SK-N-SH (cell line): ENCODE measurements around the gene MYO9A. TPM values are rescaled to one million over a fixed set of nuclear protein-coding genes. Genes with fewer than 3 reads are reported as not detected.

ENCODE experiments used
- CTCF ChIA-PET: fragments of 300-600, 350-600 bp; formaldehyde crosslinking; extraction: SDS; loops from one replicate; lab custom pipeline; 2021; lab: Yijun Ruan, JAX
- POLR2A ChIA-PET: fragments of 350-600 bp; sonication (Branson Sonifier 250); formaldehyde crosslinking; extraction: SDS; loops from one replicate; lab custom pipeline; 2020; ENCODE audit warnings: antibody characterized with exemption, inconsistent platforms; lab: Yijun Ruan, JAX
- DNase-seq: peaks from one replicate; pipeline ENCODE4 v3.0.0; 2012
- H2AFZ ChIP-seq: fragments of 200-600 bp; sonication (generic); 2 replicates; pipeline ENCODE4 v1.8.1; 2016; ENCODE audit warnings: antibody characterized with exemption, mild to moderate bottlenecking, low read depth
- H3F3A ChIP-seq: fragments of 200-600 bp; sonication (generic); replicated peaks from 2 replicates; pipeline ENCODE3; 2016; ENCODE audit warnings: antibody characterized with exemption, mild to moderate bottlenecking; ENCODE audit not compliant: insufficient read depth
- H3K27ac ChIP-seq, 2 experiments: fragments of 200-500 bp in 1 of 2; fragments of 200-600 bp in 1 of 2; sonication (Bioruptor generic) in 1 of 2; sonication (generic), shearing (Covaris generic) in 1 of 2; 2 replicates each; pipeline versions ENCODE4 v1.5.1 to v1.6.1; 2014 to 2016; ENCODE audit warnings: low read depth in 2 of 2, inconsistent platforms in 1 of 2, low read length in 1 of 2, mild to moderate bottlenecking in 1 of 2, mixed read lengths in 1 of 2
- H3K27me3 ChIP-seq: fragments of 200-600 bp; sonication (generic), shearing (Covaris generic); 2 replicates; pipeline ENCODE4 v1.6.1; 2016; ENCODE audit warnings: mixed run types; ENCODE audit not compliant: insufficient read depth
- H3K36me3 ChIP-seq, 2 experiments: fragments of 200-500 bp in 1 of 2; fragments of 200-600 bp in 1 of 2; sonication (Bioruptor generic) in 1 of 2; sonication (generic) in 1 of 2; replicated peaks in 1 of 2; 2 replicates each; pipeline versions ENCODE3 to v1.5.1; 2014 to 2016; ENCODE audit warnings: low read length in 1 of 2, mild to moderate bottlenecking in 1 of 2; ENCODE audit not compliant: insufficient read depth in 2 of 2, control insufficient read depth in 1 of 2
- H3K4me1 ChIP-seq, 2 experiments: fragments of 200-500 bp in 1 of 2; fragments of 200-600 bp in 1 of 2; sonication (Bioruptor generic) in 1 of 2; sonication (generic), shearing (Covaris generic) in 1 of 2; 2 replicates each; pipeline versions ENCODE4 v1.5.1 to v1.6.1; 2014 to 2016; ENCODE audit warnings: low read depth in 1 of 2, low read length in 1 of 2, mixed run types in 1 of 2; ENCODE audit not compliant: insufficient read depth in 2 of 2, control insufficient read depth in 1 of 2
- H3K4me2 ChIP-seq: fragments of 200-600 bp; sonication (generic), shearing (Covaris generic); 2 replicates; pipeline ENCODE4 v1.6.1; 2017; ENCODE audit warnings: mixed run types
- H3K4me3 ChIP-seq, 2 experiments: fragments of 200-500 bp in 1 of 2; fragments of 200-600 bp in 1 of 2; sonication (Bioruptor generic) in 1 of 2; sonication (generic), shearing (Covaris generic) in 1 of 2; 2 replicates each; pipeline versions ENCODE4 v1.5.1 to v1.8.1; 2014 to 2016; ENCODE audit warnings: low read depth in 2 of 2, inconsistent platforms in 1 of 2, low read length in 1 of 2, mild to moderate bottlenecking in 1 of 2, mixed read lengths in 1 of 2, moderate library complexity in 1 of 2
- H3K79me2 ChIP-seq: fragments of 200-600 bp; sonication (generic); 2 replicates; pipeline ENCODE4 v1.8.1; 2017; ENCODE audit warnings: mild to moderate bottlenecking; ENCODE audit not compliant: insufficient read depth
- H3K9ac ChIP-seq: fragments of 200-600 bp; sonication (generic); 2 replicates; pipeline ENCODE4 v1.6.1; 2017; ENCODE audit warnings: mixed run types
- H3K9me2 ChIP-seq: fragments of 200-600 bp; sonication (generic); 2 replicates; pipeline ENCODE4 v1.6.1; 2017; ENCODE audit warnings: mixed run types
- H3K9me3 ChIP-seq: fragments of 200-600 bp; sonication (generic); 2 replicates; pipeline ENCODE4 v1.6.1; 2017; ENCODE audit warnings: mixed run types, mild to moderate bottlenecking, moderate library complexity
- H4K20me1 ChIP-seq: fragments of 200-600 bp; sonication (generic); 2 replicates; pipeline ENCODE4 v1.6.1; 2017; ENCODE audit warnings: mild to moderate bottlenecking, mixed run types; ENCODE audit not compliant: insufficient read depth
- GATA2 ChIP-seq: sonication (generic); formaldehyde crosslinking; IDR thresholded peaks from 2 replicates; pipeline ENCODE4 v1.5.0; 2020; ENCODE audit warnings: mild to moderate bottlenecking, missing genetic modification reagents
- JUND ChIP-seq: IDR thresholded peaks from 2 replicates; pipeline ENCODE4 v1.4.0; 2012
- MEF2A ChIP-seq: IDR thresholded peaks from 2 replicates; pipeline ENCODE4 v1.4.0; 2012; ENCODE audit warnings: low read depth, borderline replicate concordance
- NRF1 ChIP-seq: IDR thresholded peaks from 2 replicates; pipeline ENCODE4 v1.6.1; 2012; ENCODE audit warnings: low read depth, mild to moderate bottlenecking, low read length
- RCOR1 ChIP-seq: fragments of 150-350 bp; IDR thresholded peaks from 2 replicates; pipeline ENCODE4 v1.6.1; 2017; ENCODE audit warnings: antibody characterized with exemption, low read length
- RXRA ChIP-seq: IDR thresholded peaks from 2 replicates; pipeline ENCODE4 v1.4.0; 2012; ENCODE audit warnings: low read depth, mild to moderate bottlenecking, borderline replicate concordance
- TCF12 ChIP-seq: IDR thresholded peaks from 2 replicates; pipeline ENCODE4 v1.4.0; 2012
- TEAD4 ChIP-seq: IDR thresholded peaks from 2 replicates; pipeline ENCODE4 v1.4.0; 2012; ENCODE audit warnings: mild to moderate bottlenecking, borderline replicate concordance; ENCODE audit not compliant: insufficient read depth
- ZBTB33 ChIP-seq: IDR thresholded peaks from 2 replicates; pipeline ENCODE4 v1.4.0; 2012; ENCODE audit warnings: low read depth, borderline replicate concordance
- WGBS: methylation state at CpG from one replicate; pipeline ENCODE4 v1.1.6; 2017; ENCODE audit warnings: low lambda C conversion rate; 5-methylcytosine and 5-hydroxymethylcytosine counted together
- polyA plus RNA-seq, 3 experiments: library from polyadenylated mRNA; depleted of rRNA; stranded (reverse); fragments of >200 nt; gene quantifications; 2 replicates each; pipeline ENCODE4 v1.2.3, GENCODE V29; 2012
- TF ChIP-seq, protein P1 (sequence below): fragments of 200-600 bp; sonication (generic); IDR thresholded peaks from 2 replicates; pipeline ENCODE4 v1.6.1; 2017; ENCODE audit warnings: antibody characterized with exemption, mild to moderate bottlenecking, moderate library complexity

MYO9A gene
- polyA plus RNA-seq, 1 of the 3 experiments (the other 2 are of a cell fraction): 4.1 TPM

DNA sequence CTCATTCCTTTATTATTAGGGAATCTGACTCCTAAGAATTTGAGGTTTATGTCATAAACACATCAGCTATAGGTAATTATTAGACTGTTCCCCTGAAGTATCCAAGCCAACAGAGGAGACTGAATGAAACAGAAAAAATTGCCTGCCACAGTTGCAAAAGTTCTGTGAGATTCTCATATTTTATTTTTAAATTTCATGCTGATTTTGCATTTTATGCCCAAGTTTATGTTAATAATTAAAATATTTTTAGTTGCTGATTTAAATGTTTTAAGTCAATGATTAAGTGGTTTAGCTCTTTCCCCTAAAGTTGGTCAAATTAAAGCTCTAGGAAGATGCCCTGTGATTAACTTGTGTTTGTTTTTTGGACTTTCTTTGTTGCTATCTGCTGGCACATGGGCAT lies 10.4 kb upstream of the MYO9A start (continued):
- TF ChIP-seq ZBTB33 (no peak), TEAD4 (no peak), JUND (no peak), GATA2 (CRISPR knock-in tag) (no peak)

GRCh38 chr15:72127724-72128322 lies 9.9 kb upstream of the MYO9A start:
- no peak overlapping the region for H3K9ac ChIP-seq
- no peak overlapping the region for H3K4me2 ChIP-seq
- no peak overlapping the region for H3K4me3 ChIP-seq
- no peak overlapping the region for H3K27ac ChIP-seq
- 57% methylated on average over 2 of the region's 2 CpGs for WGBS
- H3K36me3 ChIP-seq: no peaks in the 10 kb centered on the region
- no peaks in the 10 kb centered on the region for H3K9me2 ChIP-seq
- no peak for TF ChIP-seq RCOR1
- no peak for TF ChIP-seq NRF1
- TF ChIP-seq, protein P1, sequence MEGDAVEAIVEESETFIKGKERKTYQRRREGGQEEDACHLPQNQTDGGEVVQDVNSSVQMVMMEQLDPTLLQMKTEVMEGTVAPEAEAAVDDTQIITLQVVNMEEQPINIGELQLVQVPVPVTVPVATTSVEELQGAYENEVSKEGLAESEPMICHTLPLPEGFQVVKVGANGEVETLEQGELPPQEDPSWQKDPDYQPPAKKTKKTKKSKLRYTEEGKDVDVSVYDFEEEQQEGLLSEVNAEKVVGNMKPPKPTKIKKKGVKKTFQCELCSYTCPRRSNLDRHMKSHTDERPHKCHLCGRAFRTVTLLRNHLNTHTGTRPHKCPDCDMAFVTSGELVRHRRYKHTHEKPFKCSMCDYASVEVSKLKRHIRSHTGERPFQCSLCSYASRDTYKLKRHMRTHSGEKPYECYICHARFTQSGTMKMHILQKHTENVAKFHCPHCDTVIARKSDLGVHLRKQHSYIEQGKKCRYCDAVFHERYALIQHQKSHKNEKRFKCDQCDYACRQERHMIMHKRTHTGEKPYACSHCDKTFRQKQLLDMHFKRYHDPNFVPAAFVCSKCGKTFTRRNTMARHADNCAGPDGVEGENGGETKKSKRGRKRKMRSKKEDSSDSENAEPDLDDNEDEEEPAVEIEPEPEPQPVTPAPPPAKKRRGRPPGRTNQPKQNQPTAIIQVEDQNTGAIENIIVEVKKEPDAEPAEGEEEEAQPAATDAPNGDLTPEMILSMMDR: no peak
- TF ChIP-seq TCF12: no peak
- no peak for TF ChIP-seq RXRA
- TF ChIP-seq, all 33 proteins: peak for 0
- H3K79me2 ChIP-seq: no peaks in the 10 kb centered on the region
- H3K9me3 ChIP-seq: no peaks in the 10 kb centered on the region
- H4K20me1 ChIP-seq: no peaks in the 10 kb centered on the region
- H3F3A ChIP-seq: peaks cover 3% of the 10 kb centered on the region
- no peak for DNase-seq
- H3K27me3 ChIP-seq: no peaks in the 10 kb centered on the region
- H2AFZ ChIP-seq: no peak overlapping the region
- ChIA-PET POLR2A (no interaction called here), CTCF (interaction anchor here (2.1 kb wide), 1 partner anchor 28 kb away, joined by 11 read pairs; no protein-coding TSS in a partner anchor)
- no peaks in the 10 kb centered on the region; a peak in 1 of 4 replicates for H3K4me1 ChIP-seq

DNA sequence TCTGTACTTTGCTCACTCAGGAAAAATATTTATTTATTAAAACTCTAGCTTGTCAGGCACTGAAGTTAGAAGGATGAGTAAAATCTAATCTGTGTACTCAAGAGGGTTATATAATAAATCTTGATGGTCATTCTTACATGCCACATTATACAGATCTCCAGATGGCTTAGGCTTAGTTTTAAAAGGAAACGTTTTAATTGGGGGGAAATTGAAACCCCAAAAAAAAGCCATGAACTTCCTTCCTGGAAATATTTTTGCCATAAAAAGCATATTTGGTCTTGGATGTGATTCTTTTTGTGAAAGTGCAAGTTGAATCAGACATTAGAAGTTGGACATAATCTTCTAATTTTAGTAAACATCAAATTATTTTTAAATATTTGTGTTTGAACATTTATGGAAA lies 6.3 kb upstream of the MYO9A start:
- no peak for DNase-seq
- Histone ChIP-seq H3K9me2 (no peaks in the 10 kb centered on the region), H3K79me2 (0 out of 2 replicates have a peak, but pooled peaks cover 13% of the 10 kb centered on the region), H3K36me3 (no peaks in the 10 kb centered on the region), H3F3A (peaks cover 10% of the 10 kb centered on the region), H3K4me3 (no peak overlapping the region), H4K20me1 (no peaks in the 10 kb centered on the region), H3K27me3 (no peaks in the 10 kb centered on the region), H3K4me1 (peaks cover 0 to 2% of the 10 kb centered on the region in 2 experiments; a peak in 2 of 4 replicates), H3K4me2 (no peak overlapping the region), H3K9me3 (no peaks in the 10 kb centered on the region), H2AFZ (no peak overlapping the region), H3K9ac (no peak overlapping the region), H3K27ac (no peak overlapping the region)
- ChIA-PET POLR2A (no interaction called here), CTCF (interaction anchor here (1.4 kb wide), 1 partner anchor 32 kb away, joined by 4 read pairs; no protein-coding TSS in a partner anchor)
- WGBS: 35% methylated on average over 1 of the region's 1 CpG
- no peak for TF ChIP-seq MEF2A
